DMS 273 (cell line): ENCODE data around the gene TMEM245.
"Not testable (repeated sequence)": the region's sequence is repeated elsewhere in the genome, so short reads cannot be mapped to it uniquely, and the experiment has no call there.

Experiments used
- DNase-seq: peaks from one replicate; lab custom pipeline; 2025; ENCODE audit not compliant: unreplicated experiment; lab: John Stamatoyannopoulos, UW

The TMEM245 gene

DNA sequence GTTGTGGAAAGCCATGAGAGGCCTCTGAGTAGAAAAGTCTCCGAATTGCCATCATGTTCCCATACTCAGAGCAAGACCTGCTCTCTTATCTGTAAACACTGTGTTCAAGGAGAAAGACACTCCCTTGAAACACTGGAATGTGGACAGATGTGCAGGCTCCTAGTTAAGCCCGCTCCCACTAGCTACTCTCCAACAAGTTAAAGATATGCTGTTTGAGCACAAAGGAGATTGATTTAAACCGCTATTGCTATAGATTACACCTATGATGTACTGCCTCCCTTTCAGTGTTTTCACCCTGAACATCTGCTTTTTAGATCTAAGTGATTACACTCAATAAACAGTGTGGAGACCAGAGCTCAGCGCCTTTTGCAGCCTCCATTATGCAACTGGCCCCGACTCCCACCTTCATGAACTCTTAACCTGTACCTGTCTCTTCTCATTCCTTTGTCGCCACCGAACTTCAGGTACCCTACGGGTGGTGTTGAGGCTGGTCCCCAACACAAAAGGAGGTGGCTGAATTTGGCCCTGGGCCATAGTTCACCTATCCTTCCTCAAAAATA is 47.5 kb downstream of the TMEM245 start:
- DNase-seq: no peak

DNA sequence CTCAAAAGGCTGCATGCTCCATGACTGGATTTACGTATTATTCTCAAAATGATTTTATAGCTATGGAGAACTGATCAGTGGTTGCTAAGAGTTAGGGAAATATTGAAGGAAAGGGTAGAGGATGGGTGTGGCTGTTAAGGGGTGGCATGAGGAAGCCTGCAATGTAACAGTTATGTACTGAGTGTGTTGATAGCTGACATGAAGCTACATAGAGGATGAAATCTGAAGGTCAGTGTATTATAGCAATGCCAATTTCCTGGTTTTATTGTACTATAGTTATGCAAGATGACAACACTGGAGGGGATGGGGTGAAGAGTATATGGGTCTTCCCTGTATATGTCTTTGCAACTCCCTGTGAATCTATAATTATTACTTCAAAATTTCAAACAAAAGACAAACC is 51.0 kb downstream of the TMEM245 start:
- no peak for DNase-seq

DNA sequence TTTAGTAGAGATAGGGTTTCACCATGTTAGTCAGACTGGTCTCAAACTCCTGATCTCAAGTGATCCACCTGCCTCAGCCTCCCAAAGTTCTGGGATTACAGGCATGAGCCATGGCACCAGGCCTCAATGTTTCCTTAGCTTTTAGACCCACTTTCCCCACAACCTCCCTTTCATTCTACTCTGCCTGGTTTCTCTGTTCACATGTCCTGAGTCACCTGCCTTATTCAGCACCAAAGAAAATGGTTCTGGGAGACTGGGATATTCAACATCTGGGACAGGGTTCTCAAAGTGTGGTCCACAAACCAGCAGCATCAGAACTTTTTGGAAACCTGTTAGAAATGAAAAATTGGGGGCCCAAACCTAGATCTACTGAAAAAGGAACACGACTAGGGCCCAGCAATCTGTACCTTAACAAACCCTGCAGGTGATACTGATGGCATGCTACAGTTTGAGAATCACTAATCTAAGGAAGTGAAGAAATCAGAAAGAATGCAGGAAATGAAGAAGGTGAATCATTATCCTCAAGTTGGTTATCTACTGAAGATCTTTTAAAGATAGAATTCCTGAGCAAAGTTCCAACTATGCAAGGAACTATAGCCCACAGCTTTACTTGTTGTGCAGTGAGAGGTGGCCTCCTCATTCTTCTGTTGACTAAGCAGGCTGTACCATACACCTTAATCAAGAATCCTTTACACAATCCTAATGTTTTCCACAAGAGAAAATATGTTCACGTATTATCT is 54.6 kb downstream of the TMEM245 start:
- no peak for DNase-seq

DNA sequence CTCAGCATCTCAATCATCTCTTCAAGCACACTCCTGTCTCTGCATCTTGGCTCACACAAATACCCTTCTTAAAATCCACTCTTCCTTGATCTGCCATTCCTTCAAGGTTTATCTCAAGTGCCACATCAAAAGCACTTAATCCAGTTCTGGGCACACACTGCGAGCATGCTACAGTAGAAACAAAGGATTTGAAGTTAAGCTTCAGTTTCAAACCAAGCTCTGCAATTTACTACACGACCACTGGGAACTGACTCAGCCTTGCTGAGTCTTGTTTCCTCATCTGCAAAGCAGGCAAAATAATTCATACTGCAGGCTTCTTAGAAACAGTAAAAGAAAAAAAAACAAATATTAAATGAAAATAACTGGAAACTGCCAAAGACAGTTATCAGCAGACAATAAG is 56.0 kb downstream of the TMEM245 start:
- DNase-seq: no peak

DNA sequence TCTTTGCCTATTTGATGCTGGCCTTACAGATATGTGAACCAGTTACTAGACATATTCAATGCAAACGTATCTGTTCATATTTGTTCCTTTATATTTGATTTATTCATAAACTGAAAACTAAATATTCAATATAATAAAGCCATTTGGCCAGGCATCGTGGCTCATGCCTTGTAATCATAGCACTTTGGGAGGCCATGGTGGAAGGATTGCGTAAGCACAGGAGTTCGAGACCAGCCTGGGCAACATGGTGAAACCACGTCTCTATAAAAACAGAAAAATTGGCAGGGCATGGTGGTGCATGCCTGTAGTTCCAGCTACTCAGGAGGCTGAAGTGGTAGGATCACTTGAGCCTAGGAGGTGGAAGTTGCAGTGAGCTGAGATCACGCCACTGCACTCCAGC is 57.2 kb downstream of the TMEM245 start:
- DNase-seq: no peak

DNA sequence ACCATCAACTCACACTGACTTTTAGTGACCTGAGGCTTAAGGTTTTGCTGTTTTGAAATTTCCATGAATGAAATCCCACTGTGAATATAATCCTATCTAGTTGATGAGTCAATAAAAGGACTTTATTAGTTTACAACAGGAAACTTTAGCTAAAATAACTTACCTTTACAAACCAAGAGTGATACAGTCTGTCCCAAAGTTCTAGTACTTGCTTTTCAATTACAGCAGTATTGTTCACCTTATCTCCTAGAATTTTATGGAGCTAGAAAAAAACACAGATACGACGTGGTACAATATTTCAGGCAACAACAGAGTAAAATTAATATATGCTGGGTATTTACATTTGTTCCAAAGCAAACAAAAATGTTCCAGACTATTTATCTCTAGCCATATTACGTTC is 59.6 kb downstream of the TMEM245 start:
- DNase-seq: no peak

DNA sequence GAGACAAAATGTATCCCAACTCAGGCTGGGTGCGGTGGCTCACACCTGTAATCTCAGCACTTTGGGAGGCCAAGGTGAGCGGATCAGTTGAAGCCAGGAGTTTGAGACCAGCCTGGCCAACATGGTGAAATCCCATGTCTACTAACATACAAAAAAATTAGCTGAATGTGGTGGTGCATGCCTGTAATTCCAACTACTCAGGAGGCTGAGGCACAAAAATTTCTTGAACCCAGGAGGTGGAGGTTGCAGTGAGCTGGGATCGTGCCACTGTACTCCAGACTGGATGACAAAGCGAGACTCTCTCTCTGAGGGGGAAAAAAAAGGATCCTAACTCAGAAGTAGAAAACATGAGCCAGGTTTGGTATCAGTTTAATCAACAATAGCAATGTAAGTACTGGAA is 66.6 kb downstream of the TMEM245 start:
- DNase-seq: not testable (repeated sequence)

DNA sequence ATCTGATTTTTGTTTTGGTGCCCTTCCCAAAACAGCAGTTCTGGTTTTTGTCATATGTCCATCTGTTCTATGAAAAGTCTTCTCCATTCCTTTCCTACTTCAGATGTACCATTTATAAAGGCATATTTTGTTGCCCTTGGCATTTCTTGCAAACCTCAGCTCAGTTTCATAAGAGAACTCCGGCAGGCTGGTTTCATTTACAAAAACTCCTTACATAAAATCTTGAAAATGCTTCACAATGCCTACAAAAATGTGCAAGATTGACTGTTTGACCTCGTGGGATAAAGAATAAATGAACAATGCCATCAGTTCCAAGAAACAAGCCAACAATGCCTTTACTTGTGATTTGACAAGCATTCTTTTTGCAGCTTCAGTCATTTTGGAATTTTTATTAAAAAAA is 67.3 kb downstream of the TMEM245 start:
- DNase-seq: no peak

DNA sequence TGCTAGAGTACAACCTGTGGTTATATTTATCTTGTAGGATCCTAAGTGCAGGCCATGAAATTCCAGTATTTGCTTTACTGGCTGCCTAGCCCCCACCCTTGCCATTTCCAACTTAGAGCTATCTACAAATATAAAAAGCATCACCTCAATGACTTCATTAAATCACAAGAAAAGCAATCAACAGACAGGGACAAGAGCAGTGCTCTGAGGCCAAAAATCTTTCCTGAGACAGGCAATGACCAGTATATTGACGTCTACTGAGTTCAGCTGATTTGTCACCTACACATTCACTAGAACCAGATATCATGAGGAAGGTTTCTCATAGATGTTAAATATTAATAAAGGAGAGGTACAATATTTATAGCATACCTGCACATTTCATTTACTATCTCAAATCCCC is 68.0 kb downstream of the TMEM245 start:
- no peak for DNase-seq

DNA sequence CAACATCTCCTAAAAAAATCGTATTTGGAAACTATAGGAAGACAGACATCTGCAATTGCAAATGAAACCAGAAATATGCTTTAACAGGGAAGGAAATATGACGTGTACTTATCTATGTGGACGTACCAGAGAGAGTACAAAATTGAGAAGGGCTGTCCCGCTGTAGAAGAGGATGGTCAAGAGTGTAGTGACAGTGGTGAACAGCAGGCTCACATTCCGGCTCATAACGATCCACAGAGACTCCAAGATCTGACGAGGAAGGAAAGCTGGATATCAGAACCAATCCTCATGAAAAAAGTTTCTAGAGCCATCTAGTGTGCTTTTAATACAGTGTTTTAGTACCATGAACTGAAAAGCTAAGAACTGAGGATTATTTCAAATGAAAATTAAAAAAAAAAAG is 69.3 kb downstream of the TMEM245 start:
- DNase-seq: no peak

DNA sequence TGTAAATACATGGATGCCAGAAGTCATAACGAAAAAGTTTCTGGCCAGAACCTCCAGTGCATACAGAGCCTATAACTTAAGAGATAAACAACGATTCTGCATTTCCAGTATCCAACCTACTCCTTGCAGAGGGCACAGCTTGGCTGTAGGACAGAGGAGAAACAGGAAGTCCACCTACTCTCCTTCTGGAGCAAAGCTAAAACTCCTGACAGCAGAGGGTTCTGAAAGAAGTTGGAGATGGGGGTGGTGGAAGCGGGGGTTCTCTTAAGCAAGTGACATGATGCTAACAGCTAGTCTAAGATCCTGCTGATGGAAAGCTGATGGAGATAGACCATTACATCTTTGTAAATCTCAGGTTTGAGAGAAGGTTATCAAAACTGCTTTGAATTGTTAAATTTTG is 70.9 kb downstream of the TMEM245 start:
- no peak for DNase-seq

DNA sequence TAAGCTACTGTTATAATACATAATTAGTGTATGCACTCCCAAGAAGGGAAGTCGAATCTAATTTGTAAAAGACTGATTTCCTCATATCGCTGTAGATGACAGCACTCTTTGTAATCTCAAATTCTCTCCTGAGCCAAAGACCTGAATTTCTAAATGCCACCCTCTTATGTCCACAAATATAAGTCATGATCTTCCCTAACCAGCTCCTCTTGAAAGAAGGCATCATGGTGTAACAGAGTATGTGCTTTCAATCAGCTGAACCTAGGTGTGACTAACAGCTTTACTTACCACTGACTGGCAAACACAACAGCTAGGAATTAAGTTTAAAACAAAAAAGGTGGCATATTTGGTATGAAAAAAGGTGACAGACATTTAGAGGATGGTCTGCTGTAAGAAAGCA is 72.5 kb downstream of the TMEM245 start:
- no peak for DNase-seq

DNA sequence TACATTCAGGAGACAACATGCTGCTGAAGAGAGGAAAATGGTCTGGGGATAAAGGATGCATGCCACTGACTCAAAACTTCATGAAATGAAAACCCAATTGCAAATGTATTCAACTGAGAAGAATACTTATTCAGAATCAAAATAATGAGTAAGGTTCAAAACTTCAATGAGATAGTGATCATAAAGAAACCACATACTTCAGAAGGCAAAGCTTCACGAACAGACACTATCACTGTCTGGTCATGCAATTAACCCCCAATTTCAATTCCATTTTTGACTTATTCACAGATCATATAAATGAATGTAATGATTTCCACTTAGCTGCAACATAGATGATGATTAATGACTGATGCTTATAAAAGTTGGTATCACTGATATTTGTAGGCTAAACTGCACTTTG is 73.4 kb downstream of the TMEM245 start:
- DNase-seq: no peak

DNA sequence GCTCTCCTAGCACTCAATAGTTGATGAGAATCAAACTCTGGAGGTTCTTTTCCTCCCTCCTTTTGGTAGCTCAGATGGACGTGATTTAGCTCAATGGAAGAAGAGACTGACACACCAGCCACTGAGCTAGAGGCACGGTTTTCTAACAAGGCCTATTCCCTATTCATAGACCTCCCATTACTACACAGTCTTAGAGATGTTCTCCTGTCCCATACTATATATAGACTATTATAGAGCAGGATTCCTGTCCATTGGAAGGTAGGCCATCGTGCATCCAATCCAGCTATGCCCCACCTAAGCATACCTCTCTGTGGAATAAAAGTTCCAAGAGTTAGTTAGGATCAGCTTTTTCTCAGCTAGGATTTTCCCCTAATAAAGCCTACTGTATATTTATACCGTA is 76.2 kb downstream of the TMEM245 start:
- no peak for DNase-seq

DNA sequence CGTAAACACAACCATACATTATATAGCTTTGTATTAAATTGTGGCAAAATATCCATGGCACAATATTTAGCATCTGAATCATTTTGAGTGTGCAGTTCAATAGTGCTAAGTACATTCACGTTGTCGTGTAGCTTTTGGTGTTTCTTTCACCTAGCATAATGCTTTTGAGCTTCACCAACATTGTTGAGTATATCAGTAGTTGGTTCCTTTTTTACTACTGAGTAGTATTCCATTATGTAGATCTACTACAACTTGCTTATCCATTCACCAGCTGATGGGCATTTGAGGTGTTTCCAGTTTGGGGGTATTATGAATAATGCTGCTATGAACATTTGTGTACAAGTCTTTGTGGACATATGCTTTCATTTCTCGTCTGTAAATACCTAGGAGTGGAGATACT is 79.2 kb downstream of the TMEM245 start:
- no peak for DNase-seq

DNA sequence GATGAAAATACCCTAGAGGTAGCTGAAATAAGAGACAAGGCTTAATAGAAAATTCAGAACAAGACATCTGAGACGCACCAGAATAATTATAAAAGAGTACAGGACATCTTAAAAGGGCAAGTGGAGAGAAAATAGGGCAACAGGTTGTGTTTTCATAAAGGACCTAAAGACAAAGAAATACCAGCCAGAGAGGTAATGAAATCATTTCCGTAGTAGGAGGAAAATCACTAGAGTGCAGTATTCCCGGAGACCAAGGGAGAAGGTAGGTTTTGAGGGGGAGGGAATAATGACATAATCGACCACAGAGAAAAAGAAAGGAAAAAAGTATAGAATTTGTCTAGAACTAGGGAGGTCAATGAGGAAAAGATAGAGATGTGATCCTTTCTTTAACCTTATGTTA is 80.2 kb downstream of the TMEM245 start:
- no peak for DNase-seq

DNA sequence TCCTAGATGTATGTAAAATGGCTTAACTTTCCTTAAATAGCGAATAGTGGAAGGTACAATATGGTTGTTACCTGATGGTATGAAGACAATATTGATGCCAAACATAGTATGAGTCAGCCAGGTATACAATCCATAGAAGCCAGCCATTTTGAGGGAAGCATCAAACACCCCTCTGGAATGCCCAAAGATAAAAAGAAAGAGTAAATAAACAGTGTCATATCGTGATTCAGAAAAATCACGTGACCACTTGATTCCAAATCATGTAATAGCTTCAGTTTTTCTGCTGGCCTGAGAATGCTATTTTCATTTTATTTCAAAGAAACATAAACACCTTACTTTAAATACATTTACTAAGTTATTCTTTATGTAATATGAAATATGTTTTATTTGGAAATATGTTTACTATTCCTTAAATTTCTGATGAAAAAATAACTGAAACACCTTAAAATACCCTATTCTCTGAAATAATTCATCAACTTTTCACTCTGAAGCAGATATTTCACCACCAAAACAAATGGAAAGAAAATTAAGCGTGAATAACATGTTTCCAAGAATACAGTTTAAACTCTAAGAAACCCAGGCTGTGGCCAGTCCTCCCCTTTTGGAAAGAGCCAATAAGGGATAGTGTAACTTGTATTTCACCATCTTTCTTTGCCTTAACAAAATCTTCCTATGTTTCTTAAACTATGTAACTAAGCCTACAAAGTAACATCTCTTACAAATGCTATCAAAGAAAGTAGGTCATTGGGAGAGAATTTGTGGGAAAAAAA is 81.6 kb downstream of the TMEM245 start:
- DNase-seq: no peak

DNA sequence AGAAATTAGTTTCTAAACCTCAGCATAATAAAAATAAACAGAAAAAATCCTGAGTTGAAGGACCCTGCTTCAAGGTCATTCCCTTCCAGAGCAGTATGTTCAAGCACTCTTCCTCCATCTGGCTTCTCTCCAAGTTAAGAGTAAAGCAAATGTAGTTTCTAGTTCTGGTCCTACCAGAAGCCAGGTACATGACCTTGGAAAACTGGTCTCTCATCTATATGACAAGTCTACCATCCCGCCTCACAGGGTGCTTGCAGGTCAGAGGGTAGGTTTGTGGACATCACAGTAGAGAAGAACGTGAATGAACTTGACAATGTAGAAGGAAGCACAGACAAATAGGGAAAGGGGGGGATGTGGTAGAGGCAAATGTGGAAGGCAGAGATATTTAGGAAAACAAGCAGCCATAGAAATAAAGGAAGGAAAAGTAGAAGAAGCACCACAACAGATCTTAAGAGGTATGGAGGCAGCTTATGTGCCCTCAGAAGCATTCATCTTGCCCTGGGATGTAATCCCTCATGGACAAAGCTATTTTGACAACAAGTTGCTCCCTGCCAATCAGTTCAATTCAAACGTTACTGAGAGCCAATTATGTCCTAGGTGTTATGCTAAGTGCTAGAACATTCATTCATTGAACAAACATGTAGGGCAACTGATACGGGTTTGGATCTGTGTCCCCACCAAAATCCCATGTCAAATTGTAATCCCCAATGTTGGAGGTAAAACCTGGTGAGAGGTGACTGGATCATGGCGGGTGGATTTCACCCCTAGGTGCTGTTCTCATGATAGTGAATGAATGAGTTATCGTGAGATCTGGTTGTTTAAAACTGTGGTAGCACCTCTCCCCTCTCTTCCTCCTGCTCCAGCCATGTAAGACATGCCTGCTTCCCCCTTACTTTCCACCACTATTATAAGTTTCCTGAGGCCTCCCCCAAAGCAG is 82.7 kb downstream of the TMEM245 start:
- no peak for DNase-seq

DNA sequence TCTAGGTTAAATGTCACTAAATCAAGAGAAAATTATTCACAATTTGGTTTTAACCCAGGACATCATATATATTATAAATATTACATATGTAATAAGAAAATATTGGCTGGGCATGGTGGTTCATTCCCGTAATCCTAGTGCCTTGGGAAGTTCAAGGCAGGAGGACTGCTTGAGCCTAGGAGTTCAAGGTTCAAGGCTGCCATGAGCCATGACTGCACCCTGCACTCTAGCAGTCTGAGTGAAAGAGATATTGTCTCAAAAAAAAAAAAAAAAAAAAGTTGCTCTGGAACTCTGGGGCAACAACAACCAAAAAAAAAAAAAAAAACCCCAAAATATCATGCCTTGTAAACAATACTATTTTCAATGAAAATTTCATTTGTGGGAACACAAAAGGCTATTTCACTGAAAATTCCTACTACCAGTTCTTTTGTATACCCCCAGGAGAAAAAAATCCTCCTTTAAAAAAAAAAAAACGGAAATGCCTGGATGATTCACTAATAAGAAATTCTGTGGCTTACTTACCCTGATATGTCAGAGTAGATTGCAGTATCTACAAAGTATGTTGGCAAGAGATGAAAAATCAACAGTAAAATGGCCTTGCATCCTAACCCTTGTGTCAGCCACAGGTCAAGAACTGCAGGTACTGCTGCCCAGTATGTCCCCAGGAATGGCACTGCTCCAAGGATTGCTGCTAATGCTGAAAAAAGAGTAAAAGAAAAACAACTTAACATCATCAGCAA is 83.9 kb downstream of the TMEM245 start:
- DNase-seq: no peak

DNA sequence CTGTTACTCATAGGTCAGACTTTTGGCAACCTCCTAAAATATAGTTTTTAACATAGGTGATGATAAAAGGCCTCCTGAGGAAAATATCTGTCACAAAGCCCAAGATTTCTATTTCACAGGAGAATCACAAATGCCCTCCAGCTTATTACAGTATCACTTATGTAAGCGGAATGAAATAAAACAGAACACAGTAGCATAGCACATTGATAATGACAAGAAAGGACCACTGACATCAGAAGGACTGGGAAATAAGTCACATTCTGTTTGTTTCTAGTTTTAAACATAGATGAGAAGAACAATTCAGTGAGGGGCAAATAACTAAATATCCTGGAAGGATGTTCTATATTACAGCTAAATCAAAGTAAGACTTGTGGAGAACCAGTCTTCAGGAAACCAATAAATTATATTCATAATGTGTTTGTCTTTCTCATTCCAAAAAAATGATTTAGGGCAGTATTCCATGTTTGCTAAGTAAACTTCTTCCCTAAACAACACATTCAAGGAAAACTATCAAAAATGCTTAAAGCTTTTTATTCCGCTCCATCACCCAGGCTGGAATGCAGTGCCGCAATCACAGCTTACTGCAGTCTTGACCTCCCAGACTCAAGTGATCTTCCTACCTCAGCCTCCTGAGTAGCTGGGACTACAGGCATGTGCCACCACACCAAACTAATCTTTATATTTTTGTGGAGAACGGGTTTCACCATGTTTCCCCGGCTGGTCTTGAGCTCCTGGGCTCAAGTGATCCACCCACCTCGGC is 85.6 kb downstream of the TMEM245 start:
- no peak for DNase-seq
